ENCODE results near the gene FILIP1. TPM values are rescaled to one million over a fixed set of nuclear protein-coding genes. Genes with fewer than 3 reads are reported as not detected.

FILIP1 gene
- total and polyA plus RNA-seq, 2 of the 4 experiments (the other 2 are of a cell fraction) = under 0.01 to 0.03 TPM

- H3K9ac ChIP-seq (ENCODE audit: low read depth, low read length) = no peak overlapping the region
- POLR2A ChIA-PET (ENCODE audit: unreplicated experiment) = no interaction called here
Observed at GRCh38 chr6:75495011-75495410, 1.4 kb upstream of the FILIP1 start.

More at GRCh38 chr6:75495011-75495410, 1.4 kb upstream of the FILIP1 start:
- no peak overlapping the region for H3K14ac ChIP-seq (replicated peaks; ENCODE audit: low read depth, low read length)
- H2AK5ac ChIP-seq (ENCODE audit: low read depth, low read length) = no peak overlapping the region
- H3K4me3 ChIP-seq (ENCODE audit: insufficient read depth, low read depth, low read length) = no peak overlapping the region
- dilution Hi-C loops (cut with HindIII; ENCODE audit: low sequenced_read_pairs, unreplicated experiment) = no loop called here
- no peak overlapping the region for H2AK9ac ChIP-seq (replicated peaks; ENCODE audit: low read depth, low read length, poor library complexity)
- no CpG with 5 or more reads among the region's 1 CpG for WGBS, 2 experiments (ENCODE audit: extremely low coverage in 2 of 2, insufficient read length in 1 of 2)
- intact Hi-C loops (cut with micrococcal nuclease) = no loop called here
- TF ChIP-seq RFX5 (IDR thresholded peaks at IDR 0.05; ENCODE audit: low read depth, low read length) (no peak), CHD1 (IDR thresholded peaks at IDR 0.05; ENCODE audit: low read depth, low read length) (no peak), BHLHE40 (IDR thresholded peaks at IDR 0.05; ENCODE audit: low read depth, low read length) (no peak), CTCF (conservative IDR thresholded peaks at IDR 0.05; ENCODE audit: low read depth, low read length) (no peak), NFE2L2 (IDR thresholded peaks at IDR 0.05; ENCODE audit: low read depth, low read length) (no peak), FOS (IDR thresholded peaks at IDR 0.05; ENCODE audit: low read depth, low read length) (no peak), MAFK (IDR thresholded peaks at IDR 0.05; ENCODE audit: low read depth, low read length) (no peak), USF2 (IDR thresholded peaks at IDR 0.05; ENCODE audit: low read depth, low read length) (no peak), RCOR1 (IDR thresholded peaks at IDR 0.05; ENCODE audit: insufficient replicate concordance, low read length) (no peak), MXI1 (IDR thresholded peaks at IDR 0.05; ENCODE audit: borderline replicate concordance, low read depth, low read length) (no peak), CEBPB (IDR thresholded peaks at IDR 0.05; ENCODE audit: low read depth, low read length) (no peak), ELK1 (IDR thresholded peaks at IDR 0.05; ENCODE audit: borderline replicate concordance, low read depth, low read length) (no peak), SMC3 (IDR thresholded peaks at IDR 0.05; ENCODE audit: low read depth, low read length) (no peak), MAZ (IDR thresholded peaks at IDR 0.05; ENCODE audit: borderline replicate concordance, low read depth, low read length) (no peak), RAD21 (IDR thresholded peaks at IDR 0.05; ENCODE audit: low read length) (no peak)
- H3K4me2 ChIP-seq (ENCODE audit: low read depth, low read length) = no peak overlapping the region
- no peaks in the 10 kb centered on the region for H3K36me3 ChIP-seq (ENCODE audit: control insufficient read depth, insufficient read depth, low read length)
- BruUV-seq (replicated peaks) = no TSS peak
- H3K79me1 ChIP-seq (ENCODE audit: low read depth in 1 of 2, low read length in 2 of 2) = no peaks in the 10 kb centered on the region
- H2BK5ac ChIP-seq (ENCODE audit: low read depth, low read length, poor library complexity, severe bottlenecking) = no peak overlapping the region
- H4K5ac ChIP-seq (ENCODE audit: low read depth, low read length) = no peak overlapping the region
- H2AFZ ChIP-seq (replicated peaks; ENCODE audit: low read length, poor library complexity) = no peak overlapping the region
- no peak overlapping the region for H3K56ac ChIP-seq (ENCODE audit: extremely low read depth, insufficient read depth, low read length)
- no peak overlapping the region for H3K27ac ChIP-seq (ENCODE audit: insufficient read depth, low read length)
- no peak overlapping the region for H3K23ac ChIP-seq (ENCODE audit: low read depth, low read length)
- no peak overlapping the region for H3K18ac ChIP-seq (ENCODE audit: low read depth, low read length)
- CTCF ChIA-PET = no interaction called here
- H3K4ac ChIP-seq (ENCODE audit: low read depth, low read length) = no peak overlapping the region
- in situ Hi-C loops (cut with MboI; ENCODE audit: low sequenced_read_pairs) = no loop called here
- H4K8ac ChIP-seq (ENCODE audit: low read depth in 2 of 2, low read length in 2 of 2) = no peak overlapping the region
- H3K9me1 ChIP-seq (ENCODE audit: insufficient read depth, low read length) = no peaks in the 10 kb centered on the region
- no peak overlapping the region for H4K91ac ChIP-seq (ENCODE audit: insufficient read depth, low read depth, low read length)
- no peaks in the 10 kb centered on the region for H3K27me3 ChIP-seq (ENCODE audit: control insufficient read depth, insufficient read depth, low read length)
- H2BK120ac ChIP-seq (ENCODE audit: low read depth, low read length) = no peak overlapping the region
- H3K9me3 ChIP-seq (ENCODE audit: control insufficient read depth, insufficient read depth, low read length) = no peaks in the 10 kb centered on the region
- H2BK20ac ChIP-seq (ENCODE audit: low read depth, low read length) = no peak overlapping the region
- H4K20me1 ChIP-seq (ENCODE audit: insufficient read depth, low read length) = no peaks in the 10 kb centered on the region
- no peak overlapping the region for H2BK15ac ChIP-seq (ENCODE audit: low read depth, low read length)
- ATAC-seq (ENCODE audit: low read depth) = no peak
- no peaks in the 10 kb centered on the region for H3K4me1 ChIP-seq (ENCODE audit: control insufficient read depth, insufficient read depth, low read length)
- DNase-seq = no peak

All from IMR-90 (cell line).